Stimulated activated CD8-positive, alpha-beta memory T cell treated with anti-CD3 and anti-CD28 coated beads, Interleukin-4, amount 100 ng/mL, for 48 hours (primary cell): ENCODE data around the gene DNER.
A peak's percentile ranks its signal among the peaks of the same experiment; 100 is the strongest.
"Not testable (repeated sequence)": the region's sequence is repeated elsewhere in the genome, so short reads cannot be mapped to it uniquely, and the experiment has no call there.

Experiments used
- DNase-seq: peaks from one replicate; pipeline ENCODE4 v3.0.0-alpha.2; 2020

The DNER gene

DNA sequence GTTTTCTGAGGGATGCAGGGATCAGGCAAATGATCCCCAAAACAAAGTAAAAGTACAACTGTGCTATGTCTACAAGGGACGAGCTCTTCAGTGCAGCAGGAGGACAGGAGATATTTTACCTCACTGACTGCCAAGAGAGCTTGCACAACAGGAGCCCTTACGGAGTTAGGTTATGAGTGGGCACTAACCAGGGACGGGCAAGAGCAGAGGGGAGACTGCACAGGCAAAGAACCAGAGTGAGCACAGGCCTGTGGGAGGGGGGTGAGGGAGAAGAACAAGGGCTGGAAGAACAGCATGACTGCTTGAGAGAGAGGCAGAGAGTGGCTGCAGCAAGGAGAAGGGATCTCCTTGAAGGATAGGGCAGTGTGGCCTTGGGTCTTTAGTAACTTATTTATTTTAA is 342.1 kb downstream of the DNER start:
- no peak for DNase-seq

DNA sequence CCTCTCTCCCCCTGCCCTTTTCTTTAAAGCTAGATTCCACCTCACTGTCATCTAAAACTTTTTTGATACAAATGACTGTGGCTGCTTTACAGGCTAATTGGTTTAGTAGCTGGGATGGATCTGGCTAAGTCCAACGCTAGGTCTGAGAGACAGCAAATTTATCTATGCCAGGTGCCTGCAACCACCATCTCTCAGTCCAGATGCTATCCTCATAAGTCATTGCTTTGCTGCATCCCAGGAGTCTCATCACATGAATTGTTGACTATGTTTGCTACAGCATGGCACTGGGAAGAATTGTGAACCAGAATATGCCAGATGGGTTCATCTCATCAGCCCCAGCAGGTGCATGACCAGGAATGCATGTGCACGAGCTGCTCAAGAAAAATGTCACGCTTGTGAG is 343.3 kb downstream of the DNER start:
- no peak for DNase-seq

DNA sequence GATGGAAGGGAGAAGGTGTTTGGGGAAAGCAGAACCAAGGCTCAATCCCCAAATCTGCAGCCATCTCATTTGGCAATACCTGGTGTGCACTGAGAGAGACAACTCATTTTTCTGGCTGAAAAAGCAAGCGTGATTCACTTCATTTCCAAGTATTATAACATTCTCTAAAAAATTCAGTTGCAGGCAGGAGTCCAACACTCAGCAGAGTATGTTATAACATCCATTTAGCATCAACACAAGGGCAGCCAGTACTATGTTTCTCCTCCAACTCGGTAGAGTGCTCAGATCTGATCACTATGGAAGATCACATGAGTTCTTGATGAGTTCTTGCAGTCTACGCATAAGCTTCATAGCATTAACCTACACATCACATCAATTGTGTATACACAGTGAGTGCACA is 343.8 kb downstream of the DNER start:
- no peak for DNase-seq

DNA sequence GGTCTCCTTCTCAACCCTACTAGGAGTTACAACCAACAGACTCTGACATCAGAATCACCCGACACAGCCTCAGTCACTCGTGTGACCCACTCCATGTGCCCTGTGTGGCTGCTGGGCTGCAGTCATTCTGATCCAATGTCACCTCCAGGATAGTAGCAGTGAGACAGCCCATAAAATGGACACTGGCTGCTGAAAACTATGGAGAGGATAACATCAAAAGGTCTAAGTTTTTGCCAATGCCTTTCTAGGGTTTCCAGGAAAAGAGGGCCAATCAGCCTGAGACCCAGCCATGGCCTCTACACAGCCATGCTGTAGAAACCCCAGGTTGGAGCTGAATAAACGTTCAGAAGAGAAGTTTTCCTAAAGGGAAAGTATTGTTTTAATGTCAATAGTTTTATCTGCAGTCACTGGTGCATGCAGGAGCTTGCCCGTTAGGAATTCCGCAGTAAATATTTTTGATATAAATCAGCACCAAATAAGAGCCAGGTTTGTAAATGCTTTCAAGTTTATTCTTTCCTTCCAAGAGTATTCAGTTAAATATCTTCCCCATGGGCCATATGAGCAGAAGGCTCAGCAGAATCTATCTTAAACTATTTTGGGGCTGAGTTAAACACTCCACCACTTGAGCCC is 351.1 kb downstream of the DNER start:
- no peak for DNase-seq

DNA sequence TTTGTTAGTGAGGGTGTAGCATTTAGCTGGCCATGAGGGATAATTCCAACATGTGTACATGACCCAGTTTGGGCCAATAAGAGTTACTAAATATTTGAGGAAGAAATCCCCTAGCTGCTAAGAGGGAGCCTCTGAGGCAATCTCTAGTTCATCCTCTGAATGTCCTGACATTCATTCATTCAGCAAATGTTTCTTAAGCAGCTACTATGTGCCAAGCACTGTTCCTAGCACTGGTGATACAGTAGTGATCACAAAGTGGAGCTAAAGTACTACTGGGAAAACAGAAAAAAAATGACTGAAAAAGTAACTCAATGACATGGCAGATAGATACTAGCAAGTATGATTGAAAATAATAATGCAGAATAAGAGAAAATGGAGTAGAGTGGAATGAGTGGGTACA is 363.5 kb downstream of the DNER start:
- DNase-seq = no peak

DNA sequence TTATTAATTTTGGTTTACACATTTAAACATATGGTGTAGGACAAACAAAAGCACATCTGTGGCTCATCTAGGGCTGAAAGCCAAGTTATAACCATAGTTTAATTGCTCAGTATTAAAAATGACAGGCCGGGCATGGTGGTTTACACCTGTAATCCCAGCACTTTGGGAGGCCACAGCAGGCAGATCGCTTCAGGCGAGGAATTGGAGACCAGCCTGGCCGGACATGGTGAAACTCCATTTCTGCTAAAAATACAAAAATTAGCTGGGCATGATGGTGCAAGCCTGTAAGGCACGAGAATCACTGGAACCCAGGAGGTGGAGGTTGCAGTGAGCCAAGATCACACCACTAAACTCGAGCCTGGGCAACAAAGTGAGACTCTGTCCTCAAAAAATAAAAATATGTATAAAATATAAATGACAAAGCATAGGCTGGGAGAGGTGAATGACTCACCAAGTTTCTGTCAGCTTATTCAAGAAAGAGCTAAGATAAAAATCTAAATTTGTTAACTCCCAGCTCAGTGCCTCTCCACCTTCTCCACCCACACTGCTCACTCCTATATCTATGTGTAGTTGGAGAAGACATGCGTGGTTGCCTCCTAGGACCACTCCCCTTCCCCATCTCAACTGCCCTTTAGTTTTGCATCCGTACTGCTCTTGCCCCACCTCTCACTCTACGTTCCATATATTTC is 364.1 kb downstream of the DNER start:
- no peak for DNase-seq

DNA sequence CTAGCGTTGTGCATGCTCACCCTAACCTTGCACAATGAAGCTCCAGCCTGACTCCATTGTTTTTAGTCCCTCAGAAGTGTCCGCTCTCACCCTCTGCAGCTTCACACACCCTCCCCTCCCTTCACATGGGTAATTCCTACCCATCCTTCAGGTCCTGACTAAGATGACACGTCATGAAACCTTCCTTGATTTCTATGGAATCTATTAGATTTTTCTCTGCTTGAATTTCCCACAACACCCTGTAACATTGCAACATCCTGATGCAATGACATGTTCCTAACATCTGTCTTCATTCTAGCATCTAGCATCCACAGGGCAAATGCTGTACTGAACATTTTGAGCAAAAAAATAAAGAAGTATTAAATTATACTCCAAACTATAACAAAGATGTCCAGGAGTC is 366.2 kb downstream of the DNER start:
- no peak for DNase-seq

DNA sequence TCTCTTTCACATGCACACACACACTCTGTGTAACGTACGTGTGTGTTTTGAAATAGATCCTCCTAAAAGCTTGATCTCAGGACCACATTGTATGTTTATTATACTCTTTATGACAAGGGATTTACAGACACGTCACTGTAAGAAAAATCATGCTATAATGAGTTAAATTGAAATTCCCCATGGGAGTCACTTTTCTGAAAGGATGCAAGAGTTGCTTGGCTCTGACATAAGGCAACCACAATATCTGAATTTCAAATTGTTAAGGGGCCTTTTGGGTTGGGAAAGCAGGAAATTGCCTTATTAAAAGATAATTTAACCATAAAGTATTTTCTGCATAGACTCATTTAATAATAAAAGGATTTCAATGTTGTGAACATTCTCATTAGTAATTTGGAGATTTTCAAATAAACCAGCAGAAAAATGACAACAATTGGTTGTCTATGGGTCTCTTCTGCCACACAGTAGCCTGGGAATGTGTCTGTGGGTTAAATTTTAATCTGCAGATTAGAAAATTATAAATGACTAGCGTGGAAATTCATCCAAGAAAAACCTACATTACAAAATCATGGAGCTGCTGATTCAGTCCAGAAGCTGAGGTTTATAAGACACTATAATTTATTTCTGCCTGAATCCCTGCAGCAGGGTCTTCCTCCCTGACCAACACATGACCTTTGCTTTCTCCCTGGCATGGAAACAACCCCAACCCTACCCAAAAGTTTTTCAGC is 367.4 kb downstream of the DNER start:
- no peak for DNase-seq

DNA sequence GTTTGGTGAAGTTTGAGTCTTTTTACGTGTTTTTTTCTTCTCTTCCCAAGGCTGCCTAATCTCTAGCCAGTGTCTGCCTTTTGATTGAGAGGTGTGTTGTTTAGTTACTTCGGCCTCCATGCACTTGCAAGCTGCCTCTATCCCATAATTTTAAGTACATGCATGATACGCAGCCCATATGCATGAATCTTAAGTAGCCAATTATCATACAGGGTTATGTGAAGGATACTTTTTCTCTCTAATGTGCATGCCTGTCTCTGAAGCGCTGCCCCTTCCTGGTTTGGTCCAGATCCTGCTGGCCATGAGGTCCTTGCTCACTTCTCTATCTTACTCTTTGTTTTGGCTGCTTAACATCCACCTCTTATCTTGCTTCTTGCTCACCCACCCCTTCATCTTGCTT is 369.4 kb downstream of the DNER start:
- DNase-seq = no peak

DNA sequence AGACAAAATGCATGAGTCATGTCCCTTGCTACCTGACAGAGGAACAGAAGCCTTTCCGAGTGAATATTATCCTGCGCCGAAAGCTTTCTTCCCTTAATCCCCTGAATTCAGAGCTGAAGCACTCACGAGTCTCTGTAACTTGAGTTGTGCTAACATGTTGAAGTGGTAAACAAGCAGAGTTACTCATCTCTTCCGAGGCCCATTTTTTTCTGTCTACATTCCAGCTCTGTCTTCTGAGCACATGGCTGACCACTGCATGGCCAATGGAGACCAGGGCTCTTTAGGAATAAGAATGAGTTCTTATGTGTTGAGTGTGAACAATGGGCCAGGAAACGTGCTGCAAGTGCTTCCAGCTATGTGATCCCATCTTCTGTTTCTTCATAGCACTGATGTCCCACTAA is 370.2 kb downstream of the DNER start:
- DNase-seq = no peak

DNA sequence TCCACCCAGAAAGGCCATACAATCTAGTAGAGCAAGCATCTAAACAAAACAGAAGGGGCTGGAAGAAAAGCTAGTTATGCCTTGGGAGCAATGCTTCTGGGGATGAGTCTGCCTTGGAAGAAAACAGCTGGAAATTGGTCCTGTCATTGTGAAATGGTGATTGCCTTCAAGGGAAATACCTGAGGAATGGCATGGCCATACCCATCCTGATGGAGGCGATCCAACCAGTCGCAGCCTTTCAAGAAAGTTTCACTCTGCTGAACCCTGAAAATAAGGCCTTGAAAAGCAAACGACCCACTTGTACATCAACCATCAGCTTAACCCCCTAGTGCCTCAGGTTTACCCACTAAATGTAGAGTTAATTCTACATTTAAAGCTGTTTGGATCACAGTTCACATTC is 370.7 kb downstream of the DNER start:
- no peak for DNase-seq

DNA sequence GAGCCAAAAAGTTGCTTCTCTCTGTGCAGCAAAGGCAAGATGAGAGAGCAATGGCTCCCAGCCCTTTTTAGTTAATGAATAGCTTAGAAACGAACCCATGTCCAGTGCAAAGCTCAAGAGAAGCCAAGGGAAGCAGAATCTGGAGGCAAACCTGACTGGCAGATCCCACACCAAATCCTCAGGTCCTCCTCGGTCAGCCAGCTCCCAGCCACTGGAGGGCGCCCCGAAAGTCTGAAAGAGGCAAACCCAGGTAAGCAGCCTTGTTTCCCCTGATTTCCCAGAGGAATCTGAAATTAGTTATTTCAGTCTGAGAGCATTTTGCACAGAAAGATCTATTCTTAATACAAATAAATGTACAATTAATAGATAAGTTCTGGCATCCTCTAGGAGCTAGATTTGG is 372.0 kb downstream of the DNER start:
- DNase-seq = peak; percentile 31

DNA sequence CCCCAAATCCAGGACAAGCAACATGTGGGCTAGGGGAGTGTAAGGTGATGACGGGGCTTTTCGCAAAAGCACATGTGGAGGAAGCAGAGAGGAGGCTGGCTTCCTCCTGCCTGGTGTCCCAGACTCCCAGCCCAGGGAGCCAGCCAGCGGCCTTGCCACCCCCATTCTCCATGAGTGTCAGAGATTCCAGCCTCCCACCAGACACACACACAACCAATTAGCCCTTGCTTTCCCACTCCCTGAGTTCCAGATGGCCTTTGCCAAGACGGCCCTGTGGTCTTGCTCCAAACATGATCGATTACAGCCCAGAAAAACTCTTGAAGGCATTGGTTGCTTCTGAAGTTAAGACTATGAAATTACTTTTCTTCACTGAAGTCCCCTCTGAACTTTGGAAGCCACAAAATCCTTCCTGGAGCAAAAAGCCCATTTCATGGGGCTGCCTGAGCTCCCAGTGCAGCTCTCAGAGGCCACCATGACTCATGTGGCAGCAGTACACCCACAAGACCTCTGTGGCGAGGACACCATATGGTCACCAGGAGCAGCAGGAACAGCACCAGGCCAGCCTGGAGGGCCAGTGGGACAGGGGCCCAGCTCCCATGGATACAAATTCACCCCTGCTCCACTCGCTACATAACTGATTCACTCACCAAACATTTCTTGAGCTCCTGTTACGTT is 374.1 kb downstream of the DNER start:
- DNase-seq = no peak

DNA sequence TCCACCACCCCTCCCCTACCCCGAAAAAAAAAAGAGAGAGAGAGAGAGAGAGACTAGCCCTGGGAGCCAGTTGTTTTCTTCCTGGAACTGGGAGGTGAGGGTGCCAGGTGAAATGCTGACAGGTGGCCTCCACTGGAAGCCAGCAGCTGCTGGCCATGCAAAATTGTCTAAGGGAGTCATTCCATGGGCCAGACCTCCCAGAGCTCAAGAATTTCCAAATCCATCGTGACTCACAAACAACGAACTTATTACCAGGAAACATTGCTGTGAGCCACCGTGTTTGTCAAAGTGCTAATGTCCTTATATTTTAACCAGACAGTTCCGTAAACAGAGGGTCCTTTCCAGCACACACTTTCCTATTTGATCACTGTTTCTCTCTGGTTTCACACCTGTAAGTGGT is 374.7 kb downstream of the DNER start:
- DNase-seq = no peak

DNA sequence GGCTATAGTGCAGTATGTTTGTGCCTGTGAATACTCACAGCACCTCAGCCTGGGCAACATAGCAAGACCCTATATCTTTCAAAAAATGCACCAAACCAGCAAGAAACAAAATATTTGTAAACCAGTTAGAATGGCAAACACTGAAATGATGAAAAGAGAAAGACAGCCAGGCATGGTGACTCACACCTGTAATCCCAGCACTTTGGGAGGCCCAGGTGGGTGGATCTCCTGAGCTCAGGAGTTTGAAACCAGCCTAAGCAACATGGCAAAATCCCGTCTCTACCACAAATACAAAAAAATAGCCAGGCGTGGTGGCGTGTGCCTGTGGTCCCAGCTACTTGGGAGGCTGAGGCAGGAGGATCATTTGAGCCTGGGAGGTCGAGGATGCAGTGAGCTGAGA is 375.2 kb downstream of the DNER start:
- not testable (repeated sequence) for DNase-seq

DNA sequence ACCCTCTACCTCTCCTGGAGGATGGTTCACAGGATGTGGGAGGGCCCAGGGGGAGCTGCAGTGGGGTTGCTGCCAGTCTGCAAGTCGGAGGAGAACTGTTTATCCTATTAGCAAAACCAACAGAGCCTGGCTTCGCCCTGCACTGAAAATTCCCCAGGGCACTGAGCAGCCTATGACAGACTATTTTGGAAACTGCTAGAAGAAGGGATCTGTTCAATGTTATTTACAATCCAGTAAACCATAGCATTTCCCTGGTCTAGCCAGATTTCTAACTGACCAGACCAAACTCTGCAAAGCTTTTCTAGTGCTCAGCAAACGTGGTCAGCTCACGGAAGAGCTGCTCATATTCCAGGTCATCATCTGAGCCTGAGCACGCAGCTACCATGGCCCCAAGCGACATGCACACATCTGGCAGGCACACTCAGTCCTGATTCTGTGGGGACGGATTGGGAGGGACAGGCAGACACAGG is 378.4 kb downstream of the DNER start:
- no peak for DNase-seq

DNA sequence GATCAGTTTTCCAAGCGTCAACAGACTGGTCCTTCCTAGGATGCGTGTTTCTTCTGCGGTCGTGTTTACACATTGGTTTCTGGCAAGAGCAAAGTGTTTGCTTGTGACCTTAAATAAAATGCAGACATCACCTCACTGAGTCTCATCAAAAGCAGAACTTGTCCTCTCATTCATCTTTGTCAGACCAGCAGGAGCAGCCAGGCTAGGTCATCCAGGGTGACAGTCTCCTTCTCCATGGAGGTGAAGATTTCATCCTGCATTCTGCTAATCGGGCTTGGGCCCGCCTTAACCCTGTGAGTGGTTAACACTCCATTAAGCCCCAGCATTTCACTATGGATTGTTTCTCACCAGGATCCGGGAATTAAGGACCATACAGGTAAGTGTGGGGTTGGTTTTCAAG is 379.0 kb downstream of the DNER start:
- no peak for DNase-seq

DNA sequence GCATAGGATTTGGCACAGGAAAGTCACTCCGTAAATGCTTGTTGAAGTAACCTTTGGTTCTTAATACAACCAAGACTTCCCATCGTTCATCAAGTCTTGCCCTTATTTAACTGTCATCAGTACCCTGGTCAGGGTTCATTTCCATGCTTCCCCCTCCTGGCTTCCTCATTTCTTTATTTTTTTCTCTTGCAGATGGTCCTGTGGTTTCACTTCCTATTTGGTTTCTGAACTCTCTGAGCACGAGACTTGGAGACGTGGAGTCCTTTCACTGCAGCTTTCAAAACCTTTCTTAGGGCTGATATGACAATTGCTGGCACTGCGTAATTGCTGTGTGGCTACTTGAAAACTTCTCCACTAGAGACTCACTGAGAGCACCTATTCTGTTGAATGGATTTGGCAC is 383.4 kb downstream of the DNER start:
- DNase-seq = no peak

DNA sequence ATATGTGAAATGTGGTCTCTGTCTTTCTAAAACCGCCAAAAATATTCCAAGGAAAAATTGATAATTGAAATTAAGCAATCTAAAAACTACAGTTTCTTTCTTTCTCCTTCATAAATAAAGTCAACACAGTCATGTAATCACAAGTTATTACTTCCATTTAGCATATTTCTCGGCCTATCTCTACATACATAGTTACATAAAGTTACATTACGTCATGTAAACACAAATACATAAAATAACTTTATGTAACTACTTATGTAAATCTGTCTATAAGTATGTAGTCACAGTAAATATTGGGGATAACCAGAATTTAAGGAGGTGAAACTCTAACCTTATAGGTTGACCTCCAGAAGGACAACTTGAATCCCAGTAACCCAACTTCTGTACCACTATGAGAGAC is 394.8 kb downstream of the DNER start:
- no peak for DNase-seq

DNA sequence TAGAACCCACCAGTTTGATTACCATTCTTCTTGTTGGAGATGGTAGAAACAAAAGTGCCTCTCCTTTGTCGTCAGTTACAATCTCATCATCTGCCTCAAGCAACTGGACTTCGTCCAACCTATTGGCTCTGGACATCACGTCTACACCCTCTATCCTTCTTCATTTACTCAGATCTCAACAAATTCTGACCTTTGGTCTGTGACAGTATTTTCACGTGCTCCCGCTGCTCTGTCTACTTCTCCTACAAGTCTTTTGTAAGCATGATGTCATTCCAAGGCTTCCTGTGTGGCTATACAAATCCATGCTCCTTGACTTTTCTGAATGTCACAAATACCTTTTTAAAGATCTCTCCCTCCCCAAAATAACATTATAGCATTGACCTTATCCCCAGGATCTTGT is 400.2 kb downstream of the DNER start:
- DNase-seq = no peak

DNA sequence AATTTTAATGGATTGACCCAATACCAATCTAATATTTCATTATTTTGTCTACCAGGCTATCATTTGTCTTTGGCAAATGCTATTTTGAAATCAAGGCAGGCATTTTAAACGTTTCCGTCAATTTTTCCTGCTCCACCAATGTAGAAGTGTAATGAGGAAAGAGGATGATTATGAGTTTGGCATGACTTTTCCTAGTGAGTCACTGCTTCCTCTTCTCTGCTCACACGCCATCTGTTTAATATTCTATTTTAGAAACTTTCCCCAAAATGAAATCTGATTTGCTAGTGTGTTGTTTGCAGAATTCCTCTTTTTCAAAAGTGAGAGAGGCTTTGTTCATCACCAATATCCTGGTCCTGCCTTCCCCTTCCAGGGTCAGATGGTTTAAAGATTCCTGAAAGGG is 400.8 kb downstream of the DNER start:
- no peak for DNase-seq
